NCI-H1930 (cell line): ENCODE results near the gene UGP2.
A peak's percentile ranks its signal among the peaks of the same experiment; 100 is the strongest.
"Not testable (repeated sequence)": the region's sequence is repeated elsewhere in the genome, so short reads cannot be mapped to it uniquely, and the experiment has no call there.

Experiments
- DNase-seq, 2 experiments: peaks; one replicate each; lab custom pipeline; 2025; lab: John Stamatoyannopoulos, UW

UGP2 gene

DNA sequence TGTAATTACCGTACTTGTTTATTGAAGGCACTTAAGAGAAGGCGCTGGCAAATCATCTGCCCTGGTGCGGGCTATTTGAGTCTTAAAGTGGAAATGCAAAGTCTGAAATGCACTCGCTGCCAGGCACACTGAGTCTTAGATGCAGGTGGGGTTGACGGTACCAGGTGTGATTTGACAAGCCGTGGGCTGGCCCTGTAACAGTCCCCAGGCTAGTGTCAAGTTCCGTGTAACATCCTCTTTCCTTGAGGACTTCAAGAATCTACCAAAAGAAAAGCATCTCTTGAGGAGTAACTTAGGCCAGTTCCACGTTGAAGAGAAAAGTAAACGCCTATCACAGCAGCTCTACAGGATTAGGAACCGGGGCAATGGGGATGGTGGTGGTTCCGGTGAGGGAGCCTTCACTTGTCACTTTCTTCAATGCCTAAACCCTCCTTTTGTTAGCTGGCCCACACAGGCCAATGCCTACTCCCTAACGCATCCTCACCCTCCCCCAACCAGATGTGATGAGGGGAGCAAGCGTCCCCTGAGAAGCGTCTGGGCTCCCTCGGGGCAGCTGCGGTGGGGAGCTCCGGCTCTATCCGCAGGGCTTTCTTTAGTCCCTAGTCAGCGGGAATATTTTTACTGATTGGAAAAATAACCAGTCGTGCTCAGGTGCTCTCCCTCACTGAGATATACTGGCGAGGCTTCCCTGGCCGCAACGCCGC lies 1.5 kb upstream of the UGP2 start:
- no peak for DNase-seq

DNA sequence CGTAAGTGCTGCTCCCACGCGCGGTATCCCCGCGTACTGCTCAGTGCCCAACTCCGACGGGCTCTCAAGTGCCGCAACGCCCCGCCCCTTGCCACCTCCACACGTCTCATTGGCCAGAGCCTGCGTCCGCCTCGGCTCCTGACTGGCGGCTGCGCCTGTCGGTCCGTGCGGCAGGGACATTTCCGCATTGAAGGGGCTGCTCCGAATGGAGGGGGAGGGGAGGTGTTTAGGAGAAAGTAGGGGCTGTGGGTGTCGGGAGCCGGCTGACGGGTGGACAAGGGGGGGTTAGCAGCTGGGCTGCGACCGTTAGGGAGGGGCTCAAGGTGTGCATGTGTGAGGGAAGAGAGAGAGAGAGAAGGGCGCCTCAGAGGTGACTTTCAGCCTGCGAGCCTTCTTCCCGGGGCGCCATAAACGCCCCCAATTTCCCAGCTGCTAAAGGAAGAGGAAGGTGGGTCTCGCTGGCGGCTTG lies 877 bp upstream of the UGP2 start:
- peak; percentile 96 for DNase-seq

DNA sequence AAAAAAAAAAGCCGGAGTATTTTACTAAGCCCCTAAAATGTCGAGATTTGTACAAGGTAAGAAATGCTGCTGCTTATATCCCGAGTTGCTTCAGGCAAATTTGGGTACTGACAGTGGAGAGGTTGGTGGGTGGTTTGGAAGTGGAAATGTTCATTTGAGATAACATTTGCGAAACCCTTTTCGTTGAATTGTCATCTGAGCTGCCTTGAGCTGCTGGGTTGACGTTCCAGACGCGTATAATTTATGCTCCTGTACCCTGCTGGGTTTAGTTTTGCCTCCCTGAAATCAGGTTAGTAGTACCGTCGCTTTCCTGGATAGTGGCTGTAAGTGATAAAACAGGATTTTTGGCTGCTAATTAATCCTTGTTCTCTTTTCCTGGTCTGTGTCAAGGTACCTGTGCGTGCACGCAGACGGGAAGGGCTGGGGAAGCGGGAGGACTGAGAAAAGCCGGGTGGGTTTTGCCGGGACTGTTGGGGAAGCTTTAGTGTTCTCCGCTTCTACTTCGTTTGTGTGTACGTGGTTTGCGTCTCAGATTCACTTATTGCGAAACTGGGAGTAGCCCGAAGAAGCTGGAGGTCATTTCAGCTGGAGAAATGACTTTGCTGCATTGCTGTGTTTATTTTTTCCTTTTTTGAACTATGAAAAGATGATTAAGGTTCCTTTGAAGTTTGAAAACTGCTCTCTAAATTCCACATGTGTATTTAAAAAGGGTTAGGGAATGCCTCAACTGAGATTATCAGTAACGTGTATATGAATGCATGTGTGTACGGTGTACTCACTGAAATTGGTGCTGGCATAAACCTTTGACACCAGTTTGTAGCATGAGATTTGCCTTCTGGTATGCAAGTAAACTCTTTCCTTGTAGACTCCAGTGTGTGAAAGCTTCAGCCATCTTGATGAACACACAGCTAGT lies 709 bp downstream of the UGP2 start:
- no peak for DNase-seq

DNA sequence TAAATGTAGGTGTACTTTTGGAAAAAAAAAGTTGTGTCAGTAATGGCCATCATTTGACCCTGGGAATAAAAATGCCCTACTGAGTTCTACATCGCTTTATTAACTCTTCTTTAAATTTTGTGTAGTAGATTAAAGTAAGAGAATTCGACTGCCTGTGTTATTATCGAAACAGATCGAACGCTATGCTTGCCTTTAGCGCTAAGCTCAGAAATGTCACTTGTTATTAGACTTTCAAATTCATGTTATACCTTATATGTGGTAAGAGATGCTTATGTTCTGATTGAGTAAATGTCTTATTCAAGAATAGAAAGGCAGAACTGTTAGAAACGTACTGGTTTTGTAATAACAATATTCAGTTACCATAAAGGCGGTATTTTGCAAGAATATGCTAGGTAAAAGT lies 1.4 kb downstream of the UGP2 start:
- DNase-seq = no peak

DNA sequence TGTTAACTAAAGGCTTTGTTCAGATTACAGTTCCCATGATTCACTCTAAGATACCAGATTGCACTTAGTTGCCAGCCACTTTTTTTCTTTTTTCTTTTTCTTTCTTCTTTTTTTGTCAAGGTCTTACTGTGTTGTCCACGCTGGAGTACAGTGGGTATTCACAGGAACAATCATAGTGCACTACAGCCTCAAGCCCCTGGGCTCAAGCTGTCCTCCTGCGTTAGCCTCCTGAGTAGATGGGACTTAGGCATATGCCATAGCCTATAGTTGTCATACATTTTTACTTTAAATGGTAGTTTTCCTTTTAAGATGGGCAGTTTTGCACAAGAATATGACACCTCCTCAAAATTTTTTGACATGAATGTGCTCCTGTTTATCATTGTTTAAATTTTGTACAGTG lies 2.1 kb downstream of the UGP2 start:
- DNase-seq = no peak

DNA sequence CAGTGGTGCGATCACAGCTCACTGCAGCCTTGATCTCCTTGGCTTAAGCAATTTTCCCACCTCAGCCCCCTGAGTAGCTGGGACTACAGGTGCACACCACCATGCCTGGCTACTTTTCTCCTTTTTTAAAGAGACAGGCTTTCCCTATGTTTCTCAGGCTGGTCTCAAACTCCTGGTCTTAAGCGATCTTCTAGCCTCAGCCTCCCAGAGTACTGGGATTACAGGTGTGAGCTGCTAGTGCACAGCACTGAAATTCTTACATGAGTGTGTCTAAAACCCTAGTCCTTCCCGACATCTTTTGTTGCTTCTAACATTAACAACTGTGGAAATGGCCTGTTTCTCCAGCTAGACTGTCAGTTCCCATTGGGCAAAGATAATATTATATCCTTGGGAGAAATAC lies 2.9 kb downstream of the UGP2 start:
- DNase-seq = no peak

DNA sequence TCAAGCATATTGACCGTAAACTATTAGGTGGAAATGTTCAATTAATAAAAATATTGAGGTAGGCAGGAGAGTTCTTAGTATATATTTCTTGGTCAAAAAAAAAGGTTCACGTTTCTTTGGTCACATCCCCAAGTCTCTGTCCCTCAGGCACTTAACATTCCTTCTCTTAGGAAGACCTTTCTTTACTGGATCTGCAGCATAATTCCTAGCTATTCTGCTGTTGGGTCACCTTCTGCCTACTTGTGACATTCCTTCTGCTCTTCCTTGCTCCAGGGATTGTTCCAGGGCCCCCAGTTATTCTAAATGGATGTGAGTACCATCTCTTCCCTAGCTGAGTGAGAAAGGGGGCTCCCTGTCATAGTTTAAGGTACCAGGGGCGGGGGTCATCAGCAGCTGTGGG lies 4.2 kb downstream of the UGP2 start:
- DNase-seq = no peak

DNA sequence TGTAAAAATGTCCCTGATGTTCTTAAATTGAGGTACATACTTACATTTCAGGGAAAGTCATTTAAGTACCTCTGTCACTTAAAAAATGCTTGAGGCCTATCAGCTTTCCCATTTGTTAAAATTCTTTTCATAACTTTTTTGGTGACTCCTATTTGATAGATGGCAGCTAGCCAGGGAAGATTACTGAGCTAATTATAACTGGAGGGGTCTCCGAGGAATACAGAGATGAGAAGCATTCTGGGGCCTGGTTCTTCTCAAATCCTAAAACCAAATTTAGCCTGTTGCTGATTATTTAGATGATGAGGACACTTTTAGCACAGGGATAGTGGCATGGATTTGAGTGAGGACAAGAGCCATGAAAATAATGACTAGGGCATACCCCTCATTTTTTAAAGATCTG lies 4.8 kb downstream of the UGP2 start:
- no peak for DNase-seq

DNA sequence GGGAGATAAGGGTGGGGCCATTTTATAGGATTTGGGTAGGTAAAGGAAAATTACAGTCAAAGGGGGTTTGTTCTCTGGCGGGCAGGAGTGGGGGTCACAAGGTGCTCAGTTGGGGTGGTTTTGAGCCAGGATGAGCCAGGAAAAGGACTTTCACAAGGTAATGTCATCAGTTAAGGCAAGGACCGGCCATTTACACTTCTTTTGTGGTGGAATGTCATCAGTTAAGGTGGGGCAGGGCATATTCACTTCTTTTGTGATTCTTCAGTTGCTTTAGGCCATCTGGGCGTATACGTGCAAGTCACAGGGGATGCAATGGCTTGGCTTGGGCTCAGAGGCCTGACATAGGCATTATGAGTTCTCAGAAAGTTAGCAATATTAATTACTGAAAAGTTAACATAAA lies 5.9 kb downstream of the UGP2 start:
- DNase-seq = not testable (repeated sequence)

DNA sequence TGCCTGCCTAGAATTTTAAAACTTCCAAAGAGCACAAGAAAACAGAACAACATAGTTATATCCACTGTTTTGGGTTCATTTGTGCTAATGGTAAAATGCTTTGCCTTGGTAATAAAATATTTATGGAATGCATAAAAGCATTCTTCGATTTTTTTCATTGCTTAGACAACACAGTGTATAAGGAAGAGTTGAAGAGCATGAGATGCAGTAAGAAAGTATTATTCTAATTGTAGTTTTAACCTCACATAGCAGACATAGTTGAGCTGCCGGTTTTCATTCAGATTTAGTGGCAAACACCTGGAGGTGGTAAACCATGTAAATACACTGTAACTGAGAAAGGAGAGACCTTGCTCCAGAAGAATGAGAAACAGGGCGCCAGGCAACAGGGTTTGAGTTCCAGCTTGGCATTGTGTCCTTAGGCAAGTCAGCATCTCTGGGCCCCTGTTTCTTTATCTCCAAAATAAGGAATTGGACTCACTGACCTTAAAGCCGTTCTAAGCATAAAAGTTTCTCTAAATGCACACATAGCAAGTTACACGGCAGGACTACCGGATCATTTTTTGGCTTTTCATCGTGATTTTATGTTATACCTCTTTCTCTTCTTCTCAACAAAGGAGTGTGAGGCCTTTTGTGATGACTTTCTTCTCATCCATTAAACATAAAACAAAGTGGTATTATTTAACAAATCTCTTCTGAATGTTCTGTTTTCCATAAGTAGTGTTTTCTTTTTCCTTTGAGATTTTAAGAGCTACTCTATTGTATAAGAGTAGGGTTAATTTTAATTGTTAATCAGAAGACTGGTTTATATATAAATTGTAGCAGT lies 7.9 kb downstream of the UGP2 start:
- DNase-seq = no peak

DNA sequence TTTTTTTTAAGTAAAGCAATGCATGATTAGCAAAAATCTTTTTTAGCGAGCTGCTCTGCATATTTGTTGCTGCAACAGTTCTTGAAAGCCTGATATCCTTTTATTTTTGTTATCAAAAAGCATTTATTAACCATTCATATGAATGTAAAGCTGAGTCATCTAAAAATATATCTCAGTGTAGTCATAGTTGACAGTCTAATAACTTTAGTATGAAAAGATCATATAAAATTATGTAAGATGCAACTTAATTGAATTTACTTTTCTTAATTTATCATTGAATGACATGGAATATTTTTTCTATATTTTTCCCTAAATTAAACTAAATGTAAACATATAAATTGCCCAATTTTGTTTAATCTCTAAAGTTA lies 8.5 kb downstream of the UGP2 start:
- DNase-seq = no peak

DNA sequence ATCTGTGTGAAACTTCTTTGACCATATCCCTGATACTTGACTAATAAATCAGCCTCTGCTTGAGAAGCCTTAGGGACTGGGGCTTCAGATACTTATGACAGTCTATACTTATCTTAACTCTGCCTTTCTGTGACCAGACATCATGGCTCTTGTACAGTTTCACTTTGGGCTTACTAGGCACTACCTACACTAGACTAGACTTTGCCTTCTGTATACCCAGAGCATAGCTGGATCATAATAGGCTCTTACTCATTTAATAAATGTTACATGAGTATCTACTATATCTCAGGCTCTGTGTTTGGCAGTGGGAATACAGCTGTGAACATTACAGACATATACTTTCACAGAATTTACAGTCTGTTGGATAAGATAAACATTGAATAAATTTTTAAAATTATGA lies 9.0 kb downstream of the UGP2 start:
- no peak for DNase-seq

DNA sequence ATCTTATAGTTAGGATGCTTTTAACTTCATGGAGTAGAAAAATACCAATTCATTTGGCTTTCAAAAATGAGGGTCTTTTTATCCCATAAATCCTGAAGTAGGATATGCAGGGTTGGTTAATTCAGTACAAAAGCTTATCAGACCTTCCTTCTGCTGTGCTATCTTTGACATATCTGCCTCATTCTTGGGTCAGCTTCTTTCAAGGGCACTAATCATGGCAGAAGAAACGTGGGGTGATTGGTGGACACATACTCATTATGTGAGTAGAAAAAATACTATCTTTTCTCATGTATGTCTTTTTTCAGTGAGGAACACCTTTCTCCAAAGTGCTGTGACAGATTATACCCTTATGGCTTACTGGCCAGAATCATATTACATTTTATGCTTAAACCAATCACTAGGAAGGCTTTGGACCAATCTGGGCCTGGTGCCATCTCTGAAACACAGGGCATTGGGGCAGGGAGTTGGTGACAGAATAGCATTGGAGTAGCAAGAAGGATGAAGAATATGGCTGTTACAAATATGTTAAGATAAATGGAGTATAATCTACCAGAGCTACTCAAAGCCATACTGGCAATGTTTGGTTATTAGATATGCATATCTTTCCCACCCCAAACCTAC lies 10.1 kb downstream of the UGP2 start:
- no peak for DNase-seq

DNA sequence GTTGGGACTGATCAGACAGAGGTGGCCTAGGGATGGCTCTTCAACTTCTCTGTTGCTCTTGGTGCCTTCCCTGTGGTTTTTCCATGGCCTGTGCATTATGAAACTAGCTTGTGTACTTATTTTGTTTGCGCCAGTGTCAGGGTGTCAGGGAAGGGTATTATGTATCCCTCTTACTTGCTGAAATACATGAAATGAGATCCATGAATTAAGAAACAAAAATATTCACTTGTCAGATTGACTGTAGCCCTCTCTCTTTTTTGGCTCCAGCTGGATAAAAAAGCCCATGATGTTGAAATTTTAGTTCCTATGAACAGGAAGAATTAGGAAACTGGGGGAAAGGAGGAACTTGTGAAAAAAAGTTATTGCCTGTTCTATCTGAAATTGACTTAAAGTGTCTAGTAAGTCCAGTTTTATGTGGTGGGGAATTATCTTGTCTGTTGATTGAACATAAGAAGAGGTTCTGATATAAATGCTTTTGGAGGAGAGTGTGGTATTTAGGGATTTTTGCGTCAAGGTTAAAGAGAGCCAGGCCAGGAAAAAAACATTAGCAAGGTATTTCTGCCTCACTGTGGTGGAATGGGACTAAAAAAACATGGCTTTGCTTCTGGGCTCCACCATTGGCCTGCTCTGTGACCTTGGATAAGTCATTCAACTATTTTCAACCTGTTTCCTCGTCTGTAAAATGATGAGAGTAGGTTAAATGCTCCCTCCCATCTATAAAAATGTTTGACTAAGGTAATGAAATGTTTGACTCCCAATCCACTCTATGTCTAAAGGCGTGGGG lies 12.0 kb downstream of the UGP2 start:
- no peak for DNase-seq

DNA sequence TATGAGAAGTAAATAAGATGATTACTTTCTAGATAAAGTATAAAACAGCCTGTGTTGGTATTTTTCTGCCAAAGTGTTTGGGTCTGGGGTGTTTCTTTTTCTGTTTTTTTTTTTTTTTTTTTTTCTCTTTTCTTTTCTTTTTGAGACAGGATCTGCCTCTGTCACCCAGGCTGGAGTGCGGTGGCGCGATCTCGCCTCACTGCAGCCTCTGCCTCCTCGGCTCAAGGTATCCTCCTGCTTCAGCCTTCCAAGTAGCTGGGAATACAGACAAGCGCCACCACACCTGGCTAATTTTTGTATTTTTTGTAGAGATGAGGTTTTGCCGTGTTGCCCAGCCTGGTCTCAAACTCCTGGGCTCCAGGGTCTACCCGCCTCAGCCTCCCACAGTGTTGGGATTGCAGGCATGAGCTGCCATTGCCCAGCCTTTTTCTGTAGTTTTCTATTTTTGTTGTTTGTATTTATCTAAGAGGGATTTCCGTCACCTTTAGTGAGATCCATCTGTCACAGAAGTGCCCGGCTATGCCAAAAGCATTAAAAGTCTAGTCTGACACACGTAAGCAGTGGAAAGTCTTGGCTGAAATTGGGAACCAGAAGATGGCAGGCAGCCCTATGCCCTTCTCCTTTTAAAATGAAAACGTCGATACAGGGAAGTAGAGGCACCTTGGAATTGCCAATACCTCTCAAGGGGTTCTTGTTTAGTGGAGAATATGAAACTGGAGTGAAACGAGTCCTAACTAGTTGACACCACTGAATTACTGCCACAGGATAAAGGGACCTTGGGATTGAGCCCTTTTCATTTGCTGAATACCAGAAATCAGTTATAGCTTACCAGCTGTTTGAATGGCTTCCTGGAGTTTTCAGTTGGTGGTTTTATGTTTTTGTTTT lies 14.0 kb downstream of the UGP2 start:
- DNase-seq = no peak

DNA sequence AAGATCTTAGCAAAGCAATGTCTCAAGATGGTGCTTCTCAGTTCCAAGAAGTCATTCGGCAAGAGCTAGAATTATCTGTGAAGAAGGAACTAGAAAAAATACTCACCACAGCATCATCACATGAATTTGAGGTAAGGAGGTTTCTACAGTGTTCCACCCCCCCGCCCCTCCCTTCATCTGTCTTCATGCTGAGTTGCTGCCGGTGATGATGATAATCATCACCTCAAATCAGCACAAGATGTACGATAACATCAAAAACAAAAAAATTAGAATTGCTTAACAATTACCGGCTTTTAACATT lies 14.6 kb downstream of the UGP2 start:
- DNase-seq = no peak

DNA sequence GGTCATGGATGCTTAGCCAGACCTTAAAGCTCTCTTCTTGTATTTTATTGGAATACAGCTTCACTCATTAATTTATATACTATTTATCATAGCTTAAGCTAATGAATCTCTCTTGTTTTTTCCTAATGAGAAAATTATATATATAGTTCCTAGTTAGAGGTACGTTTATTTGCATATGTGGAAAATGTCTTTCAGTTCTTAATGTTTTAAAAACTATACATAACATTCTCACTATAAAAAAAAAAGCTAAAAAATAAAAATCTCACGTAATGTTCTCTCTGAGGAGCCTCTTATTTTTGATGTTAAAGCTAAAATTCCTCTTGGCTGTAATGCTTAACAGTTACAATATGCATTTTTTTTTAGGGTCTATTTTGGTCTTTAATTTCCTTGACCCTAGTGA lies 16.6 kb downstream of the UGP2 start:
- no peak for DNase-seq

DNA sequence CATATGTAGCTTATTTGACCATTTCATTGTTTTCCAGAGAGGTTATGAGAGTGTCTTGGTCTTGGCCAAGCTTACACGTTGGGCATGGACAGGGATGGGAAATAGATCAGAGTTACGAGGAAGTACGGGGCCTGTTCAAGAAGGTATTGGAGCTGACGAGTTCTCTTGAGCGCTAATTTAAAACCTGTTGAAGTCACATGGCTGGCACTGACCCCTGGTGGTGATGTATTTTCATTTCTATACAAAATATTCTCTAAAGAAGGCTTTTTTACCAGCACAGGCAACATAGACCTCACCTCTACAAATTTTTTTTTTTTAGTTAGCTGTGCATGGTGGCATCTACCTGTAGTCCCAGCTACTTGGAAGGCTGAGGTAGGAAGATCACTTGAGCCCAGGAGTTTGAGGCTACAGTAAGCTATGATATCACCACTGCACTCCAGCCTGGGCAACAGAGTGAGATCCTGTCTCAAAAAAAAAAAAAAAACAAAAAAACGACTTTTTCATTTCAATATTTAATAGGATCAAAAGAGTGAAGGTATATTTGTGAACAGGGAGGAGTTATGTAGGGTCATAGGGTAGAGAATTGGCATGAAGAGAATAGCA lies 19.6 kb downstream of the UGP2 start:
- no peak for DNase-seq

DNA sequence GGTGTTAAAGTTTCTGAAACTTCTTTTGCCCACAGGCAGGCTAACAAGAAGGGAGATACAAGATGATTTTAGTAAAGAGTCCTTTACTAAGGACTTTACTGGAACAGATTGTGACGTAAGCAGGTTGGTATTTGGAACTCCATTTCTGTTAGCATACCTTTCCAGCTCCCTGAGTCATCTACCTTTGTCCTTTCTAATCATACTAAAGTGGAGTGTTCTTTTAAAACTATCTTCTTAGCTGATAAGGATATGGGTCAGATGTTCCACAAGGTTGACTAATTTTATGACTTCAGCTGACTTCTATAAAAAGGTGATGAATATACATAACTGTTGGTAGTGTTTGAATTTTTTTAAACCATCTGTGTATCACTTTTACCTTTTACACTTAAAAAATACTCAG lies 21.1 kb downstream of the UGP2 start:
- no peak for DNase-seq

DNA sequence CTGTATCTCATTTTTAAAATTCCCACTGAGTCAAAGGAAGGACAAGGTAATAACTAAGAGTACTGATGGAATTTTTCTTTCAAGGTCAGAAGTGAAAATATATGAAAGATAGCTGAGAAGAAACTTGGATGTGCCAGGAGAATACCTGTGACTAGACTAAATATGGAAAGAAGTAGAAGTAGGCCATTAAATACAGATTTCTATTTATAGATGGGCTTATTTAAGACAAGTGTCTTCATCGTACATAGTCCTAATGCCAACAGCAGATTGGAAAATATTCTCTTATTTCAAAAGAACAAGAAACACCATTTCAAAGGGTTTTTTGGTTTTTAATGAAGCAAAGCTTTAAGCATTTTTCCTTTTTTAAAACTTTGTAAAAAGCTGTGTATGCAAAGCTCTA lies 22.0 kb downstream of the UGP2 start:
- no peak for DNase-seq
